DOHH2 (cell line): ENCODE measurements around the gene PLCE1.

Experiments
- H3F3A ChIP-seq: fragments of 200-600 bp; sonication (generic), shearing (Covaris generic); 2 replicates; pipeline ENCODE4 v1.6.0; 2016; ENCODE audit warnings: antibody characterized with exemption, mild to moderate bottlenecking; ENCODE audit not compliant: control insufficient read depth, insufficient read depth
- H3K27ac ChIP-seq: fragments of 200-600 bp; sonication (generic); 2 replicates; pipeline ENCODE4 v1.5.1; 2014; ENCODE audit warnings: low read depth, mild to moderate bottlenecking, low read length, moderate library complexity
- H3K27me3 ChIP-seq: fragments of 200-600 bp; sonication (generic); 2 replicates; pipeline ENCODE4 v1.6.1; 2014; ENCODE audit warnings: mild to moderate bottlenecking, low read length, mixed read lengths; ENCODE audit not compliant: control insufficient read depth
- H3K36me3 ChIP-seq: fragments of 200-600 bp; sonication (generic); 2 replicates; pipeline ENCODE4 v1.6.1; 2014; ENCODE audit warnings: mild to moderate bottlenecking, low read length, moderate library complexity, mixed read lengths; ENCODE audit not compliant: control insufficient read depth
- H3K4me1 ChIP-seq: fragments of 200-600 bp; sonication (generic); 2 replicates; pipeline ENCODE4 v1.6.1; 2014; ENCODE audit warnings: mild to moderate bottlenecking, low read length, mixed read lengths; ENCODE audit not compliant: control insufficient read depth
- H3K4me2 ChIP-seq: fragments of 200-600 bp; sonication (generic); 2 replicates; pipeline ENCODE4 v1.6.0; 2014; ENCODE audit warnings: mild to moderate bottlenecking, low read length, moderate library complexity
- H3K4me3 ChIP-seq: fragments of 200-600 bp; sonication (generic); 2 replicates; pipeline ENCODE4 v1.5.1; 2014; ENCODE audit warnings: mild to moderate bottlenecking, low read length, mixed read lengths
- H3K79me2 ChIP-seq: fragments of 200-600 bp; sonication (generic); 2 replicates; pipeline ENCODE4 v1.6.1; 2014; ENCODE audit warnings: mild to moderate bottlenecking, low read length, mixed read lengths; ENCODE audit not compliant: control insufficient read depth
- H3K9me2 ChIP-seq: fragments of 200-600 bp; sonication (generic); replicated peaks from 2 replicates; pipeline ENCODE4 v1.6.1; 2014; ENCODE audit warnings: mild to moderate bottlenecking, low read length, mixed read lengths; ENCODE audit not compliant: control insufficient read depth
- H3K9me3 ChIP-seq: fragments of 200-600 bp; sonication (generic); 2 replicates; pipeline ENCODE4 v1.6.1; 2014; ENCODE audit warnings: antibody characterized with exemption, low read length, mixed read lengths; ENCODE audit not compliant: control insufficient read depth, insufficient read depth
- H4K20me1 ChIP-seq: fragments of 200-600 bp; sonication (generic); 2 replicates; pipeline ENCODE4 v1.6.0; 2014; ENCODE audit warnings: low read depth, mild to moderate bottlenecking, antibody characterized with exemption, low read length, moderate library complexity; ENCODE audit not compliant: control insufficient read depth, insufficient read depth
- EZH2phosphoT487 ChIP-seq: fragments of 200-600 bp; sonication (generic); IDR thresholded peaks from 2 replicates; pipeline ENCODE4 v1.6.1; 2017; ENCODE audit warnings: borderline replicate concordance, mild to moderate bottlenecking, antibody characterized with exemption, low read length, moderate library complexity, mixed read lengths
- TF ChIP-seq, protein P1 (sequence below): fragments of 200-600 bp; sonication (generic); IDR thresholded peaks from one replicate; pipeline ENCODE4 v1.5.1; 2014; ENCODE audit warnings: antibody characterized with exemption, mild to moderate bottlenecking, low read depth, low read length; ENCODE audit not compliant: poor library complexity, severe bottlenecking

Gene PLCE1

DNA sequence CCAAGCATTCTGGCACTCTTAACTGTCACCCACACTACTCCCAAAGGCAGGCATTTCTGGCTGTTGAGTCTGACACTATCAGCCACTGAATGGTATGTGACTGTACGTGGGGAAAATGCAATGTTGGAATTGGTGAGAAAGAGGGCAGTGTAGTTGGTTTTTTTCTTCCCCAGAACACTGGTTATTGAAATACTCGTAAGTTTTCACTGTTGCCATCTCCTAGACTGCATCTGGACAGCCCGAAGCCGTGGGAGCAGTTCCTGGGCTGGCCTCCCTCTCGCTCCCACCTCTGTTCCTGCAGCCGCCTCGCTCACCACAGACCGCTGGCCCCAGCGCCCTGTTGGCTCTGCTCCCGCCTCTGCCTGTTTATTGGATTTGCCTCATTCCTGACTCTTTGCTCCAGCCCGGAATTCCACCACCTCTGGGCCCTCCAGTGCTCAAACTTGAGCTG lies 5.7 kb downstream of the PLCE1 start:
- Histone ChIP-seq H3K9me3 (no peaks in the 10 kb centered on the region), H3F3A (no peaks in the 10 kb centered on the region), H3K27me3 (peaks cover 16% of the 10 kb centered on the region), H3K4me1 (no peaks in the 10 kb centered on the region), H3K79me2 (no peaks in the 10 kb centered on the region), H3K27ac (no peak overlapping the region), H3K4me2 (no peak overlapping the region), H3K36me3 (no peaks in the 10 kb centered on the region), H3K4me3 (no peak overlapping the region), H3K9me2 (no peaks in the 10 kb centered on the region), H4K20me1 (no peaks in the 10 kb centered on the region)
- TF ChIP-seq, protein P1, sequence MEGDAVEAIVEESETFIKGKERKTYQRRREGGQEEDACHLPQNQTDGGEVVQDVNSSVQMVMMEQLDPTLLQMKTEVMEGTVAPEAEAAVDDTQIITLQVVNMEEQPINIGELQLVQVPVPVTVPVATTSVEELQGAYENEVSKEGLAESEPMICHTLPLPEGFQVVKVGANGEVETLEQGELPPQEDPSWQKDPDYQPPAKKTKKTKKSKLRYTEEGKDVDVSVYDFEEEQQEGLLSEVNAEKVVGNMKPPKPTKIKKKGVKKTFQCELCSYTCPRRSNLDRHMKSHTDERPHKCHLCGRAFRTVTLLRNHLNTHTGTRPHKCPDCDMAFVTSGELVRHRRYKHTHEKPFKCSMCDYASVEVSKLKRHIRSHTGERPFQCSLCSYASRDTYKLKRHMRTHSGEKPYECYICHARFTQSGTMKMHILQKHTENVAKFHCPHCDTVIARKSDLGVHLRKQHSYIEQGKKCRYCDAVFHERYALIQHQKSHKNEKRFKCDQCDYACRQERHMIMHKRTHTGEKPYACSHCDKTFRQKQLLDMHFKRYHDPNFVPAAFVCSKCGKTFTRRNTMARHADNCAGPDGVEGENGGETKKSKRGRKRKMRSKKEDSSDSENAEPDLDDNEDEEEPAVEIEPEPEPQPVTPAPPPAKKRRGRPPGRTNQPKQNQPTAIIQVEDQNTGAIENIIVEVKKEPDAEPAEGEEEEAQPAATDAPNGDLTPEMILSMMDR = no peak
- no peak for TF ChIP-seq EZH2phosphoT487

- Histone ChIP-seq H3K79me2 (no peaks in the 10 kb centered on the region), H3K9me2 (no peaks in the 10 kb centered on the region), H4K20me1 (no peaks in the 10 kb centered on the region), H3K9me3 (no peaks in the 10 kb centered on the region), H3F3A (no peaks in the 10 kb centered on the region), H3K27ac (no peak overlapping the region), H3K4me3 (no peak overlapping the region), H3K36me3 (no peaks in the 10 kb centered on the region), H3K27me3 (peaks cover 16% of the 10 kb centered on the region), H3K4me1 (no peaks in the 10 kb centered on the region), H3K4me2 (no peak overlapping the region)
- no peak for TF ChIP-seq EZH2phosphoT487
- TF ChIP-seq, protein P1 = no peak
These were observed 7.1 kb downstream of the PLCE1 start for GRCh38 chr10:94000638-94001415.

GRCh38 chr10:94001416-94001810 lies 7.7 kb downstream of the PLCE1 start:
- Histone ChIP-seq H3F3A (no peaks in the 10 kb centered on the region), H3K79me2 (no peaks in the 10 kb centered on the region), H3K4me3 (no peak overlapping the region), H3K4me1 (no peaks in the 10 kb centered on the region), H4K20me1 (no peaks in the 10 kb centered on the region), H3K9me2 (no peaks in the 10 kb centered on the region), H3K27me3 (peaks cover 17% of the 10 kb centered on the region), H3K36me3 (no peaks in the 10 kb centered on the region), H3K27ac (no peak overlapping the region), H3K9me3 (no peaks in the 10 kb centered on the region), H3K4me2 (no peak overlapping the region)
- TF ChIP-seq, protein P1 = no peak
- TF ChIP-seq EZH2phosphoT487 = no peak
